Caki2 (cell line): ENCODE results near the gene CYFIP2. TPM values are rescaled to one million over a fixed set of nuclear protein-coding genes. Genes with fewer than 3 reads are reported as not detected.

Experiments used
- DNase-seq: peaks from one replicate; pipeline ENCODE4 v3.0.0-alpha.2; 2015; ENCODE audit warnings: low read depth
- in situ Hi-C: cut with HindIII; loops from 2 replicates; pipeline ENCODE4 v1.10.0; 2016; ENCODE audit warnings: low sequenced_read_pairs, low pct_unique_long_range_greater_than_20kb, mixed read lengths
- total RNA-seq: library from RNA; depleted of rRNA; stranded (reverse); fragments of >200 nt; shearing (Covaris generic); gene quantifications from 2 replicates; pipeline ENCODE4 v1.2.3, GENCODE V29; 2014; ENCODE audit warnings: low replicate concordance

CYFIP2 gene
- total RNA-seq, 1 experiment from 2014 or later, result 40.4 TPM

GRCh38 chr5:157306081-157306480 is 40.2 kb downstream of the CYFIP2 start:
- DNase-seq, result no peak

GRCh38 chr5:157306692-157307471 is 41.0 kb downstream of the CYFIP2 start:
- no peak for DNase-seq
- in situ Hi-C loops, result no loop called here

More at GRCh38 chr5:157306081-157306480, 40.2 kb downstream of the CYFIP2 start:
- in situ Hi-C loops, result no loop called here

- in situ Hi-C loops, result no loop called here
- no peak for DNase-seq
These were observed 43.0 kb downstream of the CYFIP2 start for GRCh38 chr5:157308836-157309465.

- DNase-seq, result peak; percentile 41
- in situ Hi-C loops, result no loop called here
These were observed 43.9 kb downstream of the CYFIP2 start for GRCh38 chr5:157309796-157310195.

GRCh38 chr5:157311595-157311994 is 45.7 kb downstream of the CYFIP2 start:
- no peak for DNase-seq
- in situ Hi-C loops, result no loop called here

- in situ Hi-C loops, result no loop called here
- peak; percentile 52 for DNase-seq
These were observed 46.6 kb downstream of the CYFIP2 start for GRCh38 chr5:157312492-157312891.

- DNase-seq, result no peak
- in situ Hi-C loops, result no loop called here
These were observed 56.7 kb downstream of the CYFIP2 start for GRCh38 chr5:157322581-157322980.

GRCh38 chr5:157323107-157323706 is 57.3 kb downstream of the CYFIP2 start:
- in situ Hi-C loops, result no loop called here

GRCh38 chr5:157324237-157324636 is 58.3 kb downstream of the CYFIP2 start:
- no peak for DNase-seq
- in situ Hi-C loops, result no loop called here

More at GRCh38 chr5:157323107-157323706, 57.3 kb downstream of the CYFIP2 start:
- no peak for DNase-seq

GRCh38 chr5:157326440-157327005 is 60.6 kb downstream of the CYFIP2 start:
- no peak for DNase-seq
- in situ Hi-C loops, result loop anchor here (25.0 kb wide), 1 partner anchor 161 kb away; no protein-coding TSS in a partner anchor

GRCh38 chr5:157327771-157328170 is 61.8 kb downstream of the CYFIP2 start:
- no peak for DNase-seq
- in situ Hi-C loops, result loop anchor here (25.0 kb wide), 1 partner anchor 160 kb away; no protein-coding TSS in a partner anchor

- DNase-seq, result peak; percentile 58
- in situ Hi-C loops, result loop anchor here (25.0 kb wide), 1 partner anchor 159 kb away; no protein-coding TSS in a partner anchor
These were observed 62.5 kb downstream of the CYFIP2 start for GRCh38 chr5:157328277-157328912.

GRCh38 chr5:157331807-157332206 is 65.9 kb downstream of the CYFIP2 start:
- in situ Hi-C loops, result loop anchor here (25.0 kb wide), 1 partner anchor 155 kb away; no protein-coding TSS in a partner anchor
- no peak for DNase-seq

GRCh38 chr5:157335534-157336422 is 69.9 kb downstream of the CYFIP2 start:
- no peak for DNase-seq
- in situ Hi-C loops, result loop anchor here (25.0 kb wide), 1 partner anchor 152 kb away; no protein-coding TSS in a partner anchor

- no peak for DNase-seq
- in situ Hi-C loops, result loop anchor here (25.0 kb wide), 1 partner anchor 151 kb away; no protein-coding TSS in a partner anchor
These were observed 70.5 kb downstream of the CYFIP2 start for GRCh38 chr5:157336423-157336744.

GRCh38 chr5:157339409-157339808 is 73.5 kb downstream of the CYFIP2 start:
- DNase-seq, result no peak
- in situ Hi-C loops, result loop anchor here (25.0 kb wide), 1 partner anchor 148 kb away; no protein-coding TSS in a partner anchor

- no peak for DNase-seq
- in situ Hi-C loops, result loop anchor here (25.0 kb wide), 1 partner anchor 144 kb away; no protein-coding TSS in a partner anchor
These were observed 77.0 kb downstream of the CYFIP2 start for GRCh38 chr5:157342822-157343402.
